ENCODE data around the gene PRMT2. TPM values are rescaled to one million over a fixed set of nuclear protein-coding genes. Genes with fewer than 3 reads are reported as not detected.
A peak's percentile ranks its signal among the peaks of the same experiment; 100 is the strongest.

The PRMT2 gene
- total RNA-seq, 4 donors from 2014 or later = 15.5 to 33.5 (median 25.1) TPM

- no peaks in the 10 kb centered on the region for H3K4me1 ChIP-seq
- TF ChIP-seq POLR2A (IDR thresholded peaks at IDR 0.05) (no peak), CTCF (IDR thresholded peaks at IDR 0.05 in 4 of 5, conservative IDR thresholded peaks at IDR 0.05 in 1 of 5) (no peak)
- no peak overlapping the region for H3K4me3 ChIP-seq
- H3K27ac ChIP-seq = no peak overlapping the region
- no peaks in the 10 kb centered on the region for H3K9me3 ChIP-seq
- intact Hi-C loops (cut with DNase I; ENCODE audit: low total_unique reads) = no loop called here
- no peaks in the 10 kb centered on the region for H3K36me3 ChIP-seq
- DNase-seq (no peak), ATAC-seq (no peak)
- peaks cover 0 to 3% (median 2%) of the 10 kb centered on the region in 3 donors for H3K27me3 ChIP-seq
- in situ Hi-C loops (cut with MboI; ENCODE audit: low sequenced_read_pairs in 4 of 4) = no loop called here
Observed at GRCh38 chr21:46619846-46620245, 15.6 kb upstream of the PRMT2 start.

- TF ChIP-seq POLR2A (IDR thresholded peaks at IDR 0.05) (no peak), CTCF (IDR thresholded peaks at IDR 0.05 in 4 of 5, conservative IDR thresholded peaks at IDR 0.05 in 1 of 5) (no peak)
- intact Hi-C loops (cut with DNase I; ENCODE audit: low total_unique reads) (no loop called here), in situ Hi-C loops (cut with MboI; ENCODE audit: low sequenced_read_pairs in 4 of 4) (no loop called here)
- Histone ChIP-seq H3K27ac (no peak overlapping the region), H3K4me3 (no peak overlapping the region), H3K9me3 (peaks cover 0 to 5% (median 3%) of the 10 kb centered on the region in 3 donors), H3K36me3 (no peaks in the 10 kb centered on the region), H3K27me3 (peaks cover 3 to 12% (median 3%) of the 10 kb centered on the region in 3 donors), H3K4me1 (no peaks in the 10 kb centered on the region)
- DNase-seq (no peak), ATAC-seq (no peak)
Observed at GRCh38 chr21:46620846-46621245, 14.6 kb upstream of the PRMT2 start.

GRCh38 chr21:46621457-46622182 is 13.9 kb upstream of the PRMT2 start:
- Histone ChIP-seq H3K9me3 (peaks cover 0 to 5% (median 3%) of the 10 kb centered on the region in 3 donors), H3K4me3 (no peak overlapping the region), H3K27ac (no peak overlapping the region), H3K36me3 (no peaks in the 10 kb centered on the region), H3K4me1 (no peaks in the 10 kb centered on the region), H3K27me3 (peaks cover 3 to 18% (median 6%) of the 10 kb centered on the region in 3 donors)
- in situ Hi-C loops (cut with MboI; ENCODE audit: low sequenced_read_pairs in 4 of 4) = no loop called here
- intact Hi-C loops (cut with DNase I; ENCODE audit: low total_unique reads) = no loop called here
- ATAC-seq (no peak), DNase-seq (no peak)
- TF ChIP-seq CTCF (IDR thresholded peaks at IDR 0.05 in 4 of 5, conservative IDR thresholded peaks at IDR 0.05 in 1 of 5) (no peak), POLR2A (IDR thresholded peaks at IDR 0.05) (no peak)

GRCh38 chr21:46622226-46622625 is 13.2 kb upstream of the PRMT2 start:
- ATAC-seq (no peak), DNase-seq (peak in 1 of 2 donors; percentile 17)
- no peak overlapping the region for H3K27ac ChIP-seq

GRCh38 chr21:46624050-46624449 is 11.4 kb upstream of the PRMT2 start:
- intact Hi-C loops (cut with DNase I; ENCODE audit: low total_unique reads) (no loop called here), in situ Hi-C loops (cut with MboI; ENCODE audit: low sequenced_read_pairs in 4 of 4) (no loop called here)
- Histone ChIP-seq H3K36me3 (no peaks in the 10 kb centered on the region), H3K9me3 (peaks cover 0 to 5% (median 3%) of the 10 kb centered on the region in 3 donors), H3K27me3 (peaks cover 3 to 23% (median 6%) of the 10 kb centered on the region in 3 donors), H3K27ac (no peak overlapping the region), H3K4me1 (no peaks in the 10 kb centered on the region), H3K4me3 (no peak overlapping the region)
- ATAC-seq (no peak), DNase-seq (no peak)
- no peak for TF ChIP-seq POLR2A (IDR thresholded peaks at IDR 0.05)
- no peak for TF ChIP-seq CTCF (IDR thresholded peaks at IDR 0.05 in 4 of 5, conservative IDR thresholded peaks at IDR 0.05 in 1 of 5)

More at GRCh38 chr21:46622226-46622625, 13.2 kb upstream of the PRMT2 start:
- no peak for TF ChIP-seq POLR2A (IDR thresholded peaks at IDR 0.05)
- intact Hi-C loops (cut with DNase I; ENCODE audit: low total_unique reads) = no loop called here
- Histone ChIP-seq H3K9me3 (peaks cover 0 to 5% (median 3%) of the 10 kb centered on the region in 3 donors), H3K36me3 (no peaks in the 10 kb centered on the region), H3K4me3 (no peak overlapping the region), H3K4me1 (no peaks in the 10 kb centered on the region), H3K27me3 (peaks cover 3 to 19% (median 6%) of the 10 kb centered on the region in 3 donors)
- in situ Hi-C loops (cut with MboI; ENCODE audit: low sequenced_read_pairs in 4 of 4) = no loop called here
